Thyroid gland (tissue), 4 donors: Measurements from ENCODE around the gene SMLR1. TPM values are rescaled to one million over a fixed set of nuclear protein-coding genes. Genes with fewer than 3 reads are reported as not detected.

Source experiments
- DNase-seq, 2 donors: peaks; one replicate each; pipeline ENCODE4 v3.0.0-alpha.2; 2019
- H3K27ac ChIP-seq, 3 donors: fragments of 200-600 bp; sonication (generic); 1 replicate in 2 of 3; 2 replicates in 1 of 3; pipeline ENCODE4 v1.5.1; 2016 to 2019; ENCODE audit warnings: mild to moderate bottlenecking in 1 of 3, moderate library complexity in 1 of 3
- H3K27me3 ChIP-seq: fragments of 200-600 bp; sonication (generic); one replicate; pipeline ENCODE4 v1.5.1; 2019
- H3K36me3 ChIP-seq, 2 donors: fragments of 200-600 bp; sonication (generic); one replicate each; pipeline ENCODE4 v1.5.1; 2016 to 2019
- H3K4me1 ChIP-seq, 2 donors: fragments of 200-600 bp; sonication (generic); one replicate each; pipeline ENCODE4 v1.5.1; 2017 to 2019
- H3K4me3 ChIP-seq, 3 donors: fragments of 200-600 bp; sonication (generic); replicated peaks in 1 of 3; 1 replicate in 2 of 3; 2 replicates in 1 of 3; pipeline ENCODE4 v1.5.1; 2016; ENCODE audit warnings: mild to moderate bottlenecking in 1 of 3
- H3K9me3 ChIP-seq: fragments of 200-600 bp; sonication (generic); one replicate; pipeline ENCODE4 v1.5.1; 2017
- POLR2A ChIP-seq, 2 donors: fragments of 450-650 bp; IDR thresholded peaks; one replicate each; pipeline ENCODE4 v1.6.1; 2017; ENCODE audit warnings: antibody characterized with exemption in 2 of 2, mild to moderate bottlenecking in 2 of 2, moderate library complexity in 1 of 2
- WGBS, 2 donors: methylation state at CpG; one replicate each; pipeline ENCODE4 v1.1.5; 2017; 5-methylcytosine and 5-hydroxymethylcytosine counted together
- intact Hi-C: fragments of 100-400 bp; cut with DNase I; formaldehyde crosslinking; loops from one replicate; pipeline ENCODE4 v1.15.1; 2023
- total RNA-seq, 4 donors: library from RNA; depleted of rRNA; stranded (reverse); fragments of >200 nt; gene quantifications; one replicate each; pipeline ENCODE4 v1.2.3, GENCODE V29; 2016
- TF ChIP-seq, protein P1 (sequence below), 6 experiments: fragments of 200-600 bp in 3 of 6; fragments of 450-650 bp in 3 of 6; sonication (generic) in 3 of 6; IDR thresholded peaks; one replicate each; pipeline ENCODE4 v1.5.1; 2016 to 2019; ENCODE audit warnings: antibody characterized with exemption in 6 of 6, mild to moderate bottlenecking in 2 of 6, inconsistent platforms in 1 of 6, moderate library complexity in 1 of 6

The SMLR1 gene
- total RNA-seq, 4 donors from 2014 or later = not detected

DNA sequence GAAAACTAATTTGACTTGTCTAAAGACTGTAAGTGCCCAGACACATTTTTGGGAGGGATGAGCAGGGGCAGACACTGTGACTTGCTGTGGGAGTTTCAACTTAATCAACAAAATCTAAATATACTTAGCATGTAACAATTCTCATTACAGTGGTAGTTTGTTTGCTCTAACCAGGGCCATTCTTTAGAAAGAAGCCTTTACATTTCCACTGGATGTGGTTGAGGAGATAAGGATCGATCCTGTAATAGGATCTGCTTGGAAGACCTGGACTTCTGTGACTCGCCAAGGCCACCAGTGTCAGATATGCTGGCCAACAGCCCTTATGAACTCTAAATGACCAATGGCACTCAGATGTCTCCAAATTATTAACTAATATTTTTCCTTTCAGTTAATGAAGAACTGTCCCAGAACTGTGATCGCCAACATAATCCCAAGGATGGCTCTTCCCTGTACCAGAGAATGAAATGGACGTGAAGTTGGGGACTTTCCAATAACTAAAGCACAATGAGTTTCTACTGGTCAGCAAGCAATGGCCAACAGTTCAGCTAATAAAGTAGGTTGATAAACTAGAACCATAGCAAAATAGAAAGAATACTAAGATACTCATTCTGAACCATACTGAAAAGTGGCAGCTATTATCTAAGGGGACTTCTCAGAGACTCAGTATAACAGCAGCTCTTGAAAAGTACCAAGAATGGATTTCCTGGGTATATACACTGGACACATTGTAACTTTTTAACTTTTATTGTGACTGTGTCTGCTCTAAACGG, 7.5 kb downstream of the SMLR1 start:
- TF ChIP-seq, protein P1, sequence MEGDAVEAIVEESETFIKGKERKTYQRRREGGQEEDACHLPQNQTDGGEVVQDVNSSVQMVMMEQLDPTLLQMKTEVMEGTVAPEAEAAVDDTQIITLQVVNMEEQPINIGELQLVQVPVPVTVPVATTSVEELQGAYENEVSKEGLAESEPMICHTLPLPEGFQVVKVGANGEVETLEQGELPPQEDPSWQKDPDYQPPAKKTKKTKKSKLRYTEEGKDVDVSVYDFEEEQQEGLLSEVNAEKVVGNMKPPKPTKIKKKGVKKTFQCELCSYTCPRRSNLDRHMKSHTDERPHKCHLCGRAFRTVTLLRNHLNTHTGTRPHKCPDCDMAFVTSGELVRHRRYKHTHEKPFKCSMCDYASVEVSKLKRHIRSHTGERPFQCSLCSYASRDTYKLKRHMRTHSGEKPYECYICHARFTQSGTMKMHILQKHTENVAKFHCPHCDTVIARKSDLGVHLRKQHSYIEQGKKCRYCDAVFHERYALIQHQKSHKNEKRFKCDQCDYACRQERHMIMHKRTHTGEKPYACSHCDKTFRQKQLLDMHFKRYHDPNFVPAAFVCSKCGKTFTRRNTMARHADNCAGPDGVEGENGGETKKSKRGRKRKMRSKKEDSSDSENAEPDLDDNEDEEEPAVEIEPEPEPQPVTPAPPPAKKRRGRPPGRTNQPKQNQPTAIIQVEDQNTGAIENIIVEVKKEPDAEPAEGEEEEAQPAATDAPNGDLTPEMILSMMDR (IDR thresholded peaks at IDR 0.05) = no peak
- no peak for TF ChIP-seq POLR2A (IDR thresholded peaks at IDR 0.05)
- no peak overlapping the region for H3K4me3 ChIP-seq
- intact Hi-C loops = no loop called here
- no peaks in the 10 kb centered on the region for H3K9me3 ChIP-seq
- no peaks in the 10 kb centered on the region for H3K4me1 ChIP-seq
- 92 to 93% methylated on average over 5 of the region's 5 CpGs for WGBS, 2 donors
- DNase-seq = no peak
- H3K27ac ChIP-seq = no peak overlapping the region
- H3K27me3 ChIP-seq = no peaks in the 10 kb centered on the region
- H3K36me3 ChIP-seq = no peaks in the 10 kb centered on the region

DNA sequence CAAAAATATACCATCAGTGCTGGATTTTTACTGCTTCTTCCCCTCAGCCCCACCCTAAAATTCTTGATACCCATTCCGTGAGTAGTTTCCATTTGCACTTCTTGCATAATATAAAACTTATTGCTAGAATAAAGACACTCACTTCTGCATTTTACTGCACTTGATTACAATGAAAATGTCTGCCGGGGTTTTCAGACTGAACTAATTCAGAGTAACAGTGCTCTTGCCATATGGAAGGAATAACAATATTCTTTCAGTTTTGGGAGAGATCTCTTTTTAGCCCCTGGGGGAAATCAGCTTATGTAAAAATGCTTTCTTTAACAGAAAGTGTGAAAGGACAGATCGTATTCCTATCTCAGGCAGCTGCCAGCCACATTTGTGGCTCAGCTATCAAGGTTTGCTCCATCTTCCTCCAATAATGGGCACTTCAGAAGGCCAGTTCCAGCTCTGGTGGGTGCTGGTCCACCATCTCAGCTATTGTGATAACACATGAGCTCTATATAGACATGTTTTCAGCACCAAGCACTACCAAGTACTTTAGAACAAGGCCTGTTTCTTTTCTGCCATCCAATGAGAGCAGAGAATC, 8.9 kb downstream of the SMLR1 start:
- H3K27ac ChIP-seq = no peak overlapping the region
- H3K4me3 ChIP-seq = no peak overlapping the region
- H3K4me1 ChIP-seq = no peaks in the 10 kb centered on the region
- WGBS, 2 donors = 83 to 84% methylated on average over 3 of the region's 3 CpGs
- H3K27me3 ChIP-seq = no peaks in the 10 kb centered on the region
- no peaks in the 10 kb centered on the region for H3K36me3 ChIP-seq
- H3K9me3 ChIP-seq = no peaks in the 10 kb centered on the region
- DNase-seq = no peak
- intact Hi-C loops = no loop called here
- TF ChIP-seq POLR2A (IDR thresholded peaks at IDR 0.05) = no peak
- TF ChIP-seq, protein P1 (IDR thresholded peaks at IDR 0.05) = no peak

DNA sequence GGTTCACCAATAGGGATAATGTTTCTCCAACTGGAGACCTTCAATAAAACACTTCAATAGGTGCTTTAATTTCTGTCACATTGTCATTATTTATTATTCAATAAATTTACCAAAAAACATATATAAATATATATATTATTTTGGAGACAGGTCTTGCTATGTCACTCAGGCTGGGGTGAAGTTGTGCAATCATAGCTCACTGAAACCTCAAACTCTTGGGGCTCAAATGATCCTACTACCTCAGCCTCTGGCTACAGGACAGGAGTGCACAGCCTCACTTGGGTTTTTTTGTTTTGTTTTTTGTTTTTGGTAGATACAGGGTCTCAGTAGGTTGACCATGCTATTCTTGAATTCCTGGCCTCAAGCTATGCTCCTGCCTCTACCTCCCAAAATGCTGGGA, 9.9 kb downstream of the SMLR1 start:
- Histone ChIP-seq H3K27me3 (no peaks in the 10 kb centered on the region), H3K4me3 (no peak overlapping the region), H3K36me3 (no peaks in the 10 kb centered on the region), H3K9me3 (no peaks in the 10 kb centered on the region), H3K27ac (no peak overlapping the region), H3K4me1 (no peaks in the 10 kb centered on the region)
- TF ChIP-seq, protein P1 (IDR thresholded peaks at IDR 0.05) = no peak
- TF ChIP-seq POLR2A (IDR thresholded peaks at IDR 0.05) = no peak
- DNase-seq = no peak
- intact Hi-C loops = no loop called here

DNA sequence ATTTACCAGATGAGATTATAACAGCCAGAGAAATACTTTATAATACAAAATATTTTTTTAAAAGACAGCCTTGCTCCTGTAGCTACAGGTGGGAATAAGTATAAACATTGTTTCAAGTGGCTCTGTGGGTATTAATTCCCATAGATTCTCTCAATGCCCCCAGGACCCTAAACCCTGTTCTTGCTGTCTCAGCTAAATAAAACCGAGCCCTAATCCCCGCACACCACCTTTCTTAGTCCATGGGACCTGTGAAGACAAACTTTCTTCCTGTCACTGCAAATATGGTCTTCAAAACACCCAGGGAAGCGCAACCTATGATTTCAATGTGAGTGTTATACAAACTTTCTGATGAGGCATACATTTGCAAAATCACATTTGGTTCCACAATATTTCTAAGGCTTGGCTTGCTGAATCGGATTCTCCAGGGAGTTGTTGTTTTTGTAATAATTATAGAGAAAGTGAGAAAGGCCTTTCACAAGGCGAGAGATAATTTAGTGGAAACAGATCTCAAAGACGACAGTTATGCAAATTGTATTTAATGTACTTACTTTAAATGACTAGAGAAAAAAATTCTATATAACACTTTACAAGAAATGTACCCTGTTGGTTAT, 11.1 kb downstream of the SMLR1 start:
- DNase-seq = no peak
- H3K4me1 ChIP-seq = no peaks in the 10 kb centered on the region
- no peaks in the 10 kb centered on the region for H3K36me3 ChIP-seq
- H3K4me3 ChIP-seq = no peak overlapping the region
- H3K27ac ChIP-seq = no peak overlapping the region
- 88 to 94% methylated on average over 6 of the region's 6 CpGs for WGBS, 2 donors
- no peaks in the 10 kb centered on the region for H3K27me3 ChIP-seq
- intact Hi-C loops = no loop called here
- no peaks in the 10 kb centered on the region for H3K9me3 ChIP-seq
- TF ChIP-seq, protein P1 (IDR thresholded peaks at IDR 0.05) = no peak
- no peak for TF ChIP-seq POLR2A (IDR thresholded peaks at IDR 0.05)

DNA sequence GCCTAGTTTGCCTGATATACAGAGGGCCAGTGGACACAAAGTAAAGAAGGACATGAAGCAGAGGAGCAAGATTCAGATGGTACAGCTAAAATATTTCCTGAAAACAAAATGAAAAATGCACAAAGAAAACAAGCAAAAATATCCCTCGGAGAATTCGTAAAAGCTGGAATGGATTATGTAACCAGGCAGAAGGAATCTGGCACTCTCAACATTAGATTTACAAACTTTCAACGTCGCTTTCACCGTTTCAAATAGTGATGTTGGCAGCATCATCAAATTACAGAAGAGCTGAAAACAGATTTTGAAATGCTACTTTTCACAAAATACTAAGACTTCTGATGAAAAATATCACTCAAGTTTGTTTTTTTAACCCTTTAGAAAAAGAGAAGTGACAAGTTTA, 11.7 kb downstream of the SMLR1 start:
- no peaks in the 10 kb centered on the region for H3K4me1 ChIP-seq
- no peaks in the 10 kb centered on the region for H3K36me3 ChIP-seq
- 76 to 89% methylated on average over 5 of the region's 5 CpGs for whole genome bisulfite sequencing, 2 donors
- H3K27me3 ChIP-seq = no peaks in the 10 kb centered on the region
- no peak for DNase-seq
- no peak overlapping the region for H3K4me3 ChIP-seq
- no peak for TF ChIP-seq POLR2A (IDR thresholded peaks at IDR 0.05)
- TF ChIP-seq, protein P1 (IDR thresholded peaks at IDR 0.05) = no peak
- intact Hi-C loops = no loop called here
- H3K27ac ChIP-seq = no peak overlapping the region
- no peaks in the 10 kb centered on the region for H3K9me3 ChIP-seq
